C4-2B (cell line): Measurements from ENCODE around the gene NUCKS1.

Source experiments
- H3K27ac ChIP-seq: fragments of 450-650 bp; 2 replicates; pipeline ENCODE4 v1.5.1; 2017
- ZFX ChIP-seq: fragments of 450-650 bp; IDR thresholded peaks from 2 replicates; pipeline ENCODE4 v1.6.1; 2017
- TF ChIP-seq, protein P1 (sequence below): fragments of 450-650 bp; conservative IDR thresholded peaks from 2 replicates; pipeline ENCODE4 v1.5.1; 2017; ENCODE audit warnings: mild to moderate bottlenecking

The NUCKS1 gene

GRCh38 chr1:205791568-205792180 lies 41.7 kb upstream of the NUCKS1 start:
- no peak overlapping the region for H3K27ac ChIP-seq
- TF ChIP-seq, protein P1, sequence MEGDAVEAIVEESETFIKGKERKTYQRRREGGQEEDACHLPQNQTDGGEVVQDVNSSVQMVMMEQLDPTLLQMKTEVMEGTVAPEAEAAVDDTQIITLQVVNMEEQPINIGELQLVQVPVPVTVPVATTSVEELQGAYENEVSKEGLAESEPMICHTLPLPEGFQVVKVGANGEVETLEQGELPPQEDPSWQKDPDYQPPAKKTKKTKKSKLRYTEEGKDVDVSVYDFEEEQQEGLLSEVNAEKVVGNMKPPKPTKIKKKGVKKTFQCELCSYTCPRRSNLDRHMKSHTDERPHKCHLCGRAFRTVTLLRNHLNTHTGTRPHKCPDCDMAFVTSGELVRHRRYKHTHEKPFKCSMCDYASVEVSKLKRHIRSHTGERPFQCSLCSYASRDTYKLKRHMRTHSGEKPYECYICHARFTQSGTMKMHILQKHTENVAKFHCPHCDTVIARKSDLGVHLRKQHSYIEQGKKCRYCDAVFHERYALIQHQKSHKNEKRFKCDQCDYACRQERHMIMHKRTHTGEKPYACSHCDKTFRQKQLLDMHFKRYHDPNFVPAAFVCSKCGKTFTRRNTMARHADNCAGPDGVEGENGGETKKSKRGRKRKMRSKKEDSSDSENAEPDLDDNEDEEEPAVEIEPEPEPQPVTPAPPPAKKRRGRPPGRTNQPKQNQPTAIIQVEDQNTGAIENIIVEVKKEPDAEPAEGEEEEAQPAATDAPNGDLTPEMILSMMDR, result peak; percentile 90
- TF ChIP-seq ZFX, result no peak

GRCh38 chr1:205787287-205787916 lies 37.4 kb upstream of the NUCKS1 start:
- no peak overlapping the region for H3K27ac ChIP-seq
- no peak for TF ChIP-seq ZFX
- TF ChIP-seq, protein P1, result no peak

GRCh38 chr1:205786601-205787000 lies 36.6 kb upstream of the NUCKS1 start:
- TF ChIP-seq, protein P1, result no peak
- TF ChIP-seq ZFX, result no peak
- no peak overlapping the region for H3K27ac ChIP-seq

DNA sequence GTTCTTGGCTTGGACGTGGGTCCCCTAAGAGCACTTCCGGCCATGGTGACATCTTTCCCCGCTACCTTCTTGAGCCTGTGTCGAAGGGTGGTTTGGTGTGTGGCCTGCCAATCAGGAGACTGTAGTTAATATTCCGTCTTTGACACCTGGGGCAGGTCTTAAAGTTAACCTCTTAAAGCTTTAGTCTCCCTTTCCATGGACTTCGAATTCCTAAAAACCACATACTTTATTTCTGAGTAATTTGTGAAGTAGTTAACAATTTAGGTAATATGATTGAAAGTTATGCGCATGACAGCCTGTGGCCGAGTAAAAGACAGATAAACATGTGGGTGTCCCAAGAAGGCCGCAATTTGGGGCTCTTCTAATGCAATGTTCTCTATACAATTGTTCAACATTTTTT lies 35.5 kb upstream of the NUCKS1 start:
- no peak overlapping the region for H3K27ac ChIP-seq
- TF ChIP-seq, protein P1, result no peak
- no peak for TF ChIP-seq ZFX

DNA sequence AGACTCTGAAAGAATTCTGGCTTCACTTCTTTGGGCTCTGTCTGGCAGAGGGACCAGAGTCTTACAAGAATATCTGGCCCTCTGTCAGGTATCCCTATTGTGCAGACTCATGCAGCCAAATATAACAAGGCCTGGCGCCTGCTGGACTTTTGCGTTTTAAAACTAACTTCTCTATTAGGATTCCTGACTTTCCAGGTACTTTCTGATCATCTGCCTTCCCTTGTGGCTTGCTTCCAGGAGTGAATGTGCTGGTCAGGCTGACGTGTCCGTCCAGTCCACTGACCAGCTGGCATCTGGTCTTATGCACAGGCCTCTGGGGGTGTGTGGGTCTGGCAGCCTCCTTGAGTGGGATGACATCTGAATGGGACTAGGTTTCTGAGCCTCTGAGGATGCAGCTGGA lies 33.9 kb upstream of the NUCKS1 start:
- H3K27ac ChIP-seq, result no peak overlapping the region
- no peak for TF ChIP-seq ZFX
- TF ChIP-seq, protein P1, result no peak

GRCh38 chr1:205783433-205783795 lies 33.4 kb upstream of the NUCKS1 start:
- H3K27ac ChIP-seq, result no peak overlapping the region
- TF ChIP-seq ZFX, result no peak
- TF ChIP-seq, protein P1, result no peak

DNA sequence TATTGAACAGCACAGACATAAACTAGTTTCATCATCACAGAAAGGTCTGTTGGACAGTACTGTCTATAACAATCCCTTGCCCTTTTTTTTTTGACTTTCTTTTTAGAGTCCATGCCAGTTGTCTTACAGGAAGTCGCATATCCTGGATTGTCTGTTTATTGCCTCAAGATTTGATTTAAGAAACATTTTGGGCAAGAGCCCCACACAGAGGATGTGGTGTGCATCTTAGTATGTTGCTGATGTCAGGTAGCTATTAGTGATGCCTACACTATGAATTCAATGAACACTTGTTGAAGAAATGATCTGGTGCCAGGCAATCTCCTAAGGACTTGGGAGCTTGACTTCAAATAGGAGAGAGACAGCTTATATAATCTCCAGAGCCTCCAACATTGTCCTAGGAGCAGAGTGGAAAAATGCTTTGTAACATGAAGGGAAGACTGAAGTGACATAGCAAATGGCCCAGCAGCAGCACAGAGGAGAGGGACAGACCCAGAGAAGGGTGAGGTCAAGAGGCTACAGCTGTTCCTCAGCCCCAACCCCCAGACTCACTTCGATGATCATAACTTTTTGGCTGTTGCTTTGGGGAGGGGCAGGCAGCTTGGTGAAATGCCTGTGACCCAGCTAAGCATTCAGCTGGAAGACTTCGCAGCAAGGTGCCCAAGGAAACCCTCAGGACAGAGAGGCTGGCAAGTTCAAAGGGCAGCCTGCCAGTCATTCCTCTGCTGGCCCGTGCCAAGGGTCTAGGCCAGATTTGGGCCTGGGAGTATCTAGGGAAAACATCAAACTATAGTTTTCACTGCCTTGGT lies 32.8 kb upstream of the NUCKS1 start:
- H3K27ac ChIP-seq, result no peak overlapping the region
- TF ChIP-seq ZFX, result no peak
- TF ChIP-seq, protein P1, result no peak
